ENCODE results near the gene RALGAPB.
"Not testable (repeated sequence)": the region's sequence is repeated elsewhere in the genome, so short reads cannot be mapped to it uniquely, and the experiment has no call there.

The RALGAPB gene

GRCh38 chr20:38583306-38583705 lies 110.7 kb downstream of the RALGAPB start:
- DNase-seq = no peak

- DNase-seq = no peak
Measured at GRCh38 chr20:38584099-38584763, 111.6 kb downstream of the RALGAPB start.

- DNase-seq = no peak
Measured at GRCh38 chr20:38585404-38586180, 112.9 kb downstream of the RALGAPB start.

- DNase-seq = no peak
Measured at GRCh38 chr20:38586181-38586525, 113.5 kb downstream of the RALGAPB start.

- DNase-seq = no peak
Measured at GRCh38 chr20:38588303-38588702, 115.7 kb downstream of the RALGAPB start.

GRCh38 chr20:38589351-38589750 lies 116.7 kb downstream of the RALGAPB start:
- no peak for DNase-seq

GRCh38 chr20:38589967-38590675 lies 117.5 kb downstream of the RALGAPB start:
- DNase-seq = no peak

GRCh38 chr20:38590676-38591473 lies 118.2 kb downstream of the RALGAPB start:
- DNase-seq = no peak

- DNase-seq = no peak
Measured at GRCh38 chr20:38591474-38592410, 119.1 kb downstream of the RALGAPB start.

GRCh38 chr20:38592411-38592790 lies 119.8 kb downstream of the RALGAPB start:
- DNase-seq = not testable (repeated sequence)

- DNase-seq = not testable (repeated sequence)
Measured at GRCh38 chr20:38594281-38594680, 121.6 kb downstream of the RALGAPB start.

- not testable (repeated sequence) for DNase-seq
Measured at GRCh38 chr20:38595886-38596285, 123.2 kb downstream of the RALGAPB start.

GRCh38 chr20:38599410-38599882 lies 126.8 kb downstream of the RALGAPB start:
- DNase-seq = peak in 1 of 51 donors; percentile 16

- no peak for DNase-seq
Measured at GRCh38 chr20:38600057-38600456, 127.4 kb downstream of the RALGAPB start.

GRCh38 chr20:38601216-38602184 lies 128.9 kb downstream of the RALGAPB start, which contains the start of gene ARHGAP40:
ARHGAP40 (plus strand) TSS chr20:38601809.
- no peak for DNase-seq

- no peak for DNase-seq
Measured at GRCh38 chr20:38602185-38602581, 129.5 kb downstream of the RALGAPB start.

GRCh38 chr20:38603286-38603685 lies 130.6 kb downstream of the RALGAPB start:
- DNase-seq = no peak

GRCh38 chr20:38604873-38605303 lies 132.2 kb downstream of the RALGAPB start:
- peak in 2 of 51 donors; percentile 10 to 41 for DNase-seq

GRCh38 chr20:38607351-38607750 lies 134.7 kb downstream of the RALGAPB start:
- no peak for DNase-seq

Data from hypothalamus (tissue), 51 donors.